GM19397 (cell line): ENCODE data around the gene RAB11FIP3.
"Not testable (repeated sequence)": the region's sequence is repeated elsewhere in the genome, so short reads cannot be mapped to it uniquely, and the experiment has no call there.

Experiments used
- ATAC-seq: cut with Tn5 transposase; IDR thresholded peaks from one replicate; pipeline ENCODE4 v1.9.1; 2021; ENCODE audit warnings: mild to moderate bottlenecking, moderate library complexity; ENCODE audit not compliant: unreplicated experiment

RAB11FIP3 gene, protein sequence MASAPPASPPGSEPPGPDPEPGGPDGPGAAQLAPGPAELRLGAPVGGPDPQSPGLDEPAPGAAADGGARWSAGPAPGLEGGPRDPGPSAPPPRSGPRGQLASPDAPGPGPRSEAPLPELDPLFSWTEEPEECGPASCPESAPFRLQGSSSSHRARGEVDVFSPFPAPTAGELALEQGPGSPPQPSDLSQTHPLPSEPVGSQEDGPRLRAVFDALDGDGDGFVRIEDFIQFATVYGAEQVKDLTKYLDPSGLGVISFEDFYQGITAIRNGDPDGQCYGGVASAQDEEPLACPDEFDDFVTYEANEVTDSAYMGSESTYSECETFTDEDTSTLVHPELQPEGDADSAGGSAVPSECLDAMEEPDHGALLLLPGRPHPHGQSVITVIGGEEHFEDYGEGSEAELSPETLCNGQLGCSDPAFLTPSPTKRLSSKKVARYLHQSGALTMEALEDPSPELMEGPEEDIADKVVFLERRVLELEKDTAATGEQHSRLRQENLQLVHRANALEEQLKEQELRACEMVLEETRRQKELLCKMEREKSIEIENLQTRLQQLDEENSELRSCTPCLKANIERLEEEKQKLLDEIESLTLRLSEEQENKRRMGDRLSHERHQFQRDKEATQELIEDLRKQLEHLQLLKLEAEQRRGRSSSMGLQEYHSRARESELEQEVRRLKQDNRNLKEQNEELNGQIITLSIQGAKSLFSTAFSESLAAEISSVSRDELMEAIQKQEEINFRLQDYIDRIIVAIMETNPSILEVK

DNA sequence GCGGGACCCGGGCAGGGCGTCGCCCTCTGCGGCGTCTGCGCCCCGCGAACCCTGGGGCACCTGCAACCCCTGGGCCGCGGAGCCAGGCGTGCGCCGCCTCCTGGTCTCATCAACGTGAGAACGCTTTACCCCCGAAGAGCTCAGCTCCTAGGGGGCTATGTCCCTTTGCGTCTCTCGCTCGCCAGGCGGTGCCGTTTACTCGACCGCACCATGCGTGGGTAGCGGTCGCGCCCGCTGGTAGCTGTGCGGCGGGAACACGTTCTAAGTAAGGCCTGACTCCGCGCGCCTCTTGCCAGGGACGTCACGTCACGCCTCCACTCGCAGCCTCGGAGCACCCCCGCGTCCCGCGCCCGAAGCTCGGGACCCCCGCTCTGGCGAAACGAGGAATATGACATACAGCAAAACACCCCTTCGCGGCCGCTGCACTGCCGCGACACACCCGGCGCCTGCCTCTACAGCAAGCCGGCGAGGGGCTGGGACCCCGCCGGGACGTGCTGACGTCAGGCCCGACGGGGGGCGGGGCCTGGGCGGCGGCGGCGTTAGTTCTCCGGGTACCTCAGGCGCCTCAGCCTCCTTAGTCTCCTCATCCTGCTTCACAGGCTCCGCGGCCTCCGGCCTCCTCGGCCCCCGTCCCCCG, at the start of gene RAB11FIP3:
RAB11FIP3 (plus strand) TSS at position 568 of the 637 bp plus-strand sequence. CDS start 358 bp downstream, outside the sequence.
- ATAC-seq: peak; percentile 87

DNA sequence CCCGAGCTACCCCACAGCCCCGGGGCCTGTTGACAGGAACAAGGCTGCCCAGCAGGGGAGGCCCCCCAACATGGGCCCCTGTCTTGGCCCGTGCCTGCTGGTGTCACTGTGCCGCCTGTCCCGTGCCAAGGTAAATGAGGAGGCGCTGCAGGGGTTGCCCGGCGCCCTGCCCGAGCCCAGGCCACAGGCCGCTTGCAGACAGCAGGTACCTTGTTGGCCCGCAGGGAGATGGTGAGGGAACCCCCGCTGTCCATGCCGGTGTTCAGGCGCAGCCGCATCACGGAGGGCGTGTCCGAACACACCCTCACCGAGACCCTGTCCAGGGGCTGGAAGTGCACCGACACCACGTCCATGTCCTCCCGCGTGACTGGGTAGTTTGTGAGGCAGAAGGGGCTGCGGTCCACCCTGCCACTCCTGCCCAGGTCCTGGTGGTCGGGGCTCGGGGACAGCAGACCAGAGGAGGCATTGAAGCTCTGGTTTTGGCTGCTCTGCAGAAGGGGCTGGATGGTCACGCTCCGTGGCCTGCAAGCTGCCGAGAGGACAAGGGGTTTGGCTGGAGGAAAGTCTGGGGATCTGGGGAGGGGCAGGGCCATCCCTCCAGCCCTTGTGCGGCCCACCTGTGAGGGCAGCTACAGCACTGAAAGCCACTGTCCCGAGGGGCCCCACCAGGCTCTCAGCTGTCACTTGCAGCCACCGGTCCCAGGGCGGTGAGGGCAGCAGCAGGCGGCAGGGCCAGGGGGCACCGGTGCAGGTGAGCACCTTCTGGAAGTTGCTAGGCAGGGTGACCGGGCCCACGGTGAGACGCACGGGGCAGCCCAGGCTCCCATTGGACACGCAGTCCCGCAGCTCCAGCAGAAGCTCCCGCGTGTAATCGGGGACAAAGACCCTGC, 49.3 kb upstream of the RAB11FIP3 start:
- ATAC-seq: no peak

DNA sequence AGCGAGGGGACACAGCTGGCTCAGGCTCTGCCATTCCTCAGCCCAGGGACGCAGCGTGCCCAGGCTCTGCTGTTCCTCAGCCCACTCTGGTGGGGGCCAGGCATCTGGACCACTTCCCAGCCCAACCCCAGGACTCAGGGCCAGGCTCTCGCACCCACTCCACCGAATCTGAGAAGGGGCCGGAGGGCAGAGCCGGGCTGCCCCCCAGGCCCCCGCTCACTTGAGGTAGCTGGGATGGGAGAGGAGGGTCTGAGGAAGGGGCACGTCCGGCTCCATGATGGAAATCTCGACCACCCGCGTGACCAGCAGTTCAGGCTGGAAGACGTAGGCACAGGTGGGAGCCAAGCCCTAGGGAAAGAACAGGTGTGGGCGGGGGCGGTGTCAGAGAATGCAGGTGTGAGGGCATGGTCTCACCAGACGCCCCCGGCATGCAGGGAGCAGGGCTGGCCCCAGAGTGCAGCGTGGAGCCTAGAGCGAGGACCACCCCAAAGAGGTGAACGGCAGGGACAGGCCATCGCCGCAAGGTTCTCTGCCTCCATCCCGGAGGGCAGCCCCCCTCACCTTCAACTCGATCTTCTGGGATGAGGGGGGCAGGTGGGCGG, 48.5 kb upstream of the RAB11FIP3 start:
- no peak for ATAC-seq

DNA sequence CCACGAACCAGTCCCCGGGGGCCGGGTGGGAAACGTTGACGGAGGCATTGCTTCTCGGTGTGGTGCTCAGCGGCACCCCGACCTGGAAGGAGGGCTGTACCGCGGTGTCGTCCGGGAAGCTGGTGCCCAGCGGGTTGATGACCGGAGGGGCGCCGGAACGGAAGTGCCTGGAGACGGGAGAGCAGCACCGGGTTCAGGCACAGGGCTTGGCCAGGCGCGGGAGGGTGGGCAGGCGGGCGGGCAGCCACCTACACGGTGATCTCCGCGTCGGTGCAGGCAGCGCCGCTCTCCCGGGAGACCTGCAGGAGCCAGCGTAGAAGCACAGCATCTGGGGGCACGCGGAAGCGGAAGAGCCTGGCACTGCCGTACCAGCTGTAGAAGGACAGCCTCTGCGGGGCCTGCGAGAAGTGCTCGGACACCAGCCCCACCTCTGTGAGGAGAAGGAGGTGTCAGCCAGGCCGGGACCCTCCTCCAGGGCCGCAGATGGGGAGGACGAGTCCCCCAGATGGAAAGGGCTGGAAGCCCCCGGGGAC, 48.0 kb upstream of the RAB11FIP3 start:
- ATAC-seq: no peak

DNA sequence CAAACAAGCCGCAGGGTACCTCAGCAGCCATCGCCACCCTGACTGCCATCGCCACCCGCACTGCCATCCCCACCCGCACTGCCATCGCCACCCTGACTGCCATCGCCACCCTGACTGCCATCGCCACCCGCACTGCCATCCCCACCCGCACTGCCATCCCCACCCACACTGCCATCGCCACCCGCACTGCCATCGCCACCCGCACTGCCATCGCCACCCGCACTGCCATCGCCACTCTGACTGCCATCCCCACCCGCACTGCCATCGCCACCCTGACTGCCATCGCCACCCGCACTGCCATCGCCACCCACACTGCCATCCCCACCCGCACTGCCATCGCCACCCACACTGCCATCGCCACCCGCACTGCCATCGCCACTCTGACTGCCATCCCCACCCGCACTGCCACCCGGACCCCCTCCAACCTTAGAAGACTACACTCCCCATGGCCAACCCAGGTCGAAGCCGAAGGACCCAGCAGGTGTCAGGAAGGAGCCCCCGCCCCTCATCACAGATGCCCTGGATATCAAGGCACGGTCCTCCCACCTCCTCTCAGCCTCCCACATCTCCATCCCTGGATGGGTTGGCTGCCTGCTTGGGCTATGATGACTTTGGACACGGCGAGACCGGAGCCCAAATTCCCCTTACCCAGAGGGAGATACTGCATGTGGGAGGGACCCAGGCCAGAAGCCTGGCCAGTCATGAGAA, 47.2 kb upstream of the RAB11FIP3 start:
- ATAC-seq: not testable (repeated sequence)

DNA sequence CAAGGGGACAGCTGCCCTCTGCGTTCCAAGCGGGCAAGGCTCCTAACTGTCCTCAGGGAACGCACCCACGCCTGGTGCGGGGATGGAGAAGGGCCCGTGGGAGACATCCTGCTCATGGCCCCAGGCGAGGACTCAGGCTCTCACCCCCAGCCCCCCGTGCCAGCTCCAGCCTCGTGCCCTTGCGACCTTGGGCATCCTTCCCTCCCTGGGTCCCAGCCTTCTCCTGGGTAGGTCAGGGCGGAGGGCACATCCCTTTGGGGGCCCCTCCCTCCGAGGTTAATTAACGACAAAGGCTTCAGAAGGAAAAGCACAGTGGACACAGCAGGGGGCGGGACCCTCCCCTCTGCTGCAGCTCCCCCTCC, 46.6 kb upstream of the RAB11FIP3 start:
- ATAC-seq: no peak

DNA sequence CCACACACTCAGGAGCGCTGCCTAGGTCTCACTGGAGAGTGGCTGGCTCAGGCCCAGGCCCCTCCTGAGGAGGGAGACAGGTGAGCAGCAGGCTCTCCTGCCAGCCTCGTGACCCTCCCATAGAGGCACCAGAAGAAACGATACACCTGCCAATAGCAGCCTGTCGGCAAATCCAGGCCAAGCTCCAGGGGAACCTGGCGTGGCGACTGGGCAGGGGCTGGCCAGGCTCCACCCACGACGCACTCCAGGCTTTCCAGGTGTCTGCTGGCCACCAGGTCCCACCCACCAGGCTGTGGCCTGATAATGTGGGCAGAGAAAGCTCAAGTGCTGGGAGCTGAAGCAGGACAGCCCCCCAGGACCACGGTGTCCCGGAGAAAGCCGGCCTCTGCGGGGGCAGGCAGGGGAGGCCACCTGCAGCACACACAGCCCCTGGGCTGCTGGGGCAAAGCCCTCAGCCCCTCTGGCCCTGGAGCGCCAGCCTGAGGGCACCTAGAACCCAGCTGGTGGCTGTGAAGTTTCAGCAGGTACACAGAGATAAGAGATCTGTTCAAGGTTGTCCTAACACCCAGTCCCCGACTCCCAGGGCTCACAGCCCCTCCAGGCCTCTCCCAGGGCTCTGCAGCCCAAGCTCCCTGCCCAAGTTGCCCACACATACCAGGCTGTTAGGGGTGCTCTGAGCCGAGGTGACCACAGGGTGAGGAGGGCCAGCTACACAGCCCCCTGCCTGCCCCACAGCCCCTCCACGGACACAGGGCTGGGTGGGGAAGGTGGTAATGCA, 46.1 kb upstream of the RAB11FIP3 start:
- ATAC-seq: no peak

DNA sequence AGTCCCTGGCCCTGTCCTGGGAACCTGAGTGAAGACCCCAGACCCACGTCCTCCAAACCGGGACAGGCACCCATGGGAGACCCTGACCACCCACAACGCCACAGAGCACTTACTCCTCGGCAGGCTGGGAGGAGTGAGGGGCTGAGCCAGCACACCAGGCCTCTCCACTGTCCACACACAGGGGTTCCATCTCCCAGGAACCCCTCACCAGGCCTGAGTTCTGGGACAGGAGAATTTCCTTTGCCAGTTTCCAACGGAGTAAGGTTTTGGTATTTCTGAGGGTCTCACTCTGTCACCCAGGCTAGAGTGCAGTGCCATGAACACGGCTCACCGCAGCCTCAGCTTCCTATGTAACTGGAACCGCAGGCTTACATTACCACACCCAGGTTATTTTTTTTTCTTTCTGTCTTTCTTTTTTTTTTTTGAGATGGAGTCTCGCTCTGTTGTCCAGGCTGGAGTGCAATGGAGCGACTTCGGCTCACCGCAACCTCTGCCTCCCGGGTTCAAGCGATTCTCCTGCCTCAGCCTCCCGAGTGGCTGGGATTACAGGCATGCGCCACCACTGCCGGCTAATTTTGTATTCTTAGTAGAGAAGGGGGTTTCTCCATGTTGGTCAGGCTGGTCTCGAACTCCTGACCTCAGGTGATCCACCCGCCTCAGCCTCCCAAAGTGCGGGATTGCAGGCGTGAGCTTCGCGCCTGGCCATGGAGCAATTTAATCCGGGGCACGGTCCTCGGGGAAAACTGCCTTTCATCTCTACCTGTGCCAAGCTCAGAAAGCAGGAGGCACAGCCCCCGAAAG, 45.3 kb upstream of the RAB11FIP3 start:
- ATAC-seq: no peak

DNA sequence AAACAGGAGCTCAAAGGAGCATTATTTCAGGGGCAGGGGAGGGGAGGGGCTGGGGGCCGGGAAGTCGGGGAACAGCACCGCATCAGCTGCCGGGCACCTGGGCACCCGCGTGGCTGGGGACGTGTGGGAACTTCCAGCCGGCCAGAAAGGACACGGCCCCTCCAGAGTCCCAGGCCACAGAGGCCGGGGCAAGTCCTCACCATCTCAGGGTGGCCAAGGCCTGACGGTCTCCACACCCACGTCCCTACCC, 44.8 kb upstream of the RAB11FIP3 start:
- ATAC-seq: no peak

DNA sequence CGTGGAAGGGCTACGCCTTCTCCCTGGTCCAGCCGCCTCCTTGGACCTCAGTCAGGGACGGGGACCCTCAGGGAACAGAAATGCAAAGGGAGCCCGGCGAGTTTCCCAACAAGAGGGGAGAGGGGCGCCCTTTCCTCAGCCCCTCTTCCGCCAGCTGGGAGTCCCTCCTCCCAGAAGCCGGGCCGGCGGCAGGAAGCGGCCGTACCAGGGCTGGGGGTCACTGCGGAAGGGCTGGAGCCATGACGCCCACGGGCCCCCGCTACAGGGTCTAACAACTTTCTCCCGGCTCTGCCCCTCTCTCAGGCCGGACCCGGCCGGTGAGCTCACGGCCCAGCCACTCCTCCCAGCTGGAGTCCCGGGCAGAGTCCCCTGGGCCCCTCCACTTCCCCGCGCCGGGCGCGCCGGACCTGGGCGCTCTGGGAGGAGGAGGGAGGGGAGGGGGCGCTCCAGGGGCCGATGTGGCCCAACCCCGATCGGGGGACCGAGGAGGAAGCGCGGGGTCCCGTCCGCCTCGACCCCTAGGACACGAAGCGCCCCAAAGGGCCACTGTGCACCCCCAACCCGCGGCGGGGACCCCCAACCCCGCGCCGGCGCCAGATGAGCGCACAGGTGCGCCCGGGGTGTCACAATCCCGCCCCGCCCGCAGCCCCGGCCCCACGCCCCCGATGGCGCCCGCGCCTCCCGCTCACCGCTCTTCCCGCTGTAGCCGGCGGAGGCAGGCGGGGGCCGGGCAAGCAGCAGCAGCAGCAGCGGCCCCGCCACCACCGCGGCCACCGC, 44.2 kb upstream of the RAB11FIP3 start:
- ATAC-seq: peak; percentile 27

DNA sequence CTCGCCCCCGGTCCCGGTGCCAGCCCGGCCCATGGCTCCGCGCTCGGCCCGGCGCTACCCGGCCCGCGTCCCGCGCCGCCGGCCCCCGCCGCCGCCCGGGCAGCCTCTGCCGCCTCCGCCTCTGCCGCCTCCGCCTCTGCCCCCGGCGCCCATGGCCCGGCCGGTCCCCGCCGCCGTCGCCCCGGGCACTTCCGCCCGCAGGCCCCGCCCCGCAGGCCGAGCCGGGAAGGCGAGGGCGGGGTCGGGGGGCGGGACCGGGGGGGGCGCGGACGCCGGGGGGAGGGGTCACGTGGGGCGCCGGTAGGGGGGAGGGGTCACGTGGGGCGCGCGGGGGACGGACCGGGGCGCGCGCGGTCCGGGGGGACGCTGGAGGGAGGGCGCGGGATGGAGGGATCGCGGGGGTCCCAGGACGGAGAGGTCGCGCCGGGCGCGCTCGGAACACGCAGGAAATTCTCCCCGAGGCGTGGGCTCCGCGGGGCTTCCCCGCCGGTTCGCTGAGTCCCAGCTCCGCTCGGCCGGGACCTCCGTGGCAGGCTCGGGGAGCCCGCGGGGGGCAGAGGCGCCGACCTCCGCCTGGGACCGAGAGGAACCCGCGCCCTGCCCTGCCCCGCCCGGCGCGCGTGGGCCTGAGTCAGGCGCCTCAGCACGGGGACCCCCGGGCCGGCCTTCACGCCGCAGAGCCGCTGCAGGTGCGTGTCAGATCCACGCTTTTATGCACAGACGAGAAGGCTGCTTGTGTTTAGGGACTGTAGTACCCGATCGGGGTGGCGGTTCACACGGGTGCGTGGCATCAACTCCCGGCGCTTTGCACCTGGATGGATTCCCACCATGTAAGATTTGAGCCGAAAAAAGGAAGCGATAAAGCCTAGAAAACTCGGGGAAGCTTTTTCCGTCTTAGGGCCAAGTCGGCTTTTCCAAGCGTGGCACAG, 43.4 kb upstream of the RAB11FIP3 start, which contains the start of gene PGAP6:
PGAP6 (minus strand) TSS at position 190 of the 929 bp plus-strand sequence; CDS start at position 33, 157 bp downstream.
- peak; percentile 50 for ATAC-seq

DNA sequence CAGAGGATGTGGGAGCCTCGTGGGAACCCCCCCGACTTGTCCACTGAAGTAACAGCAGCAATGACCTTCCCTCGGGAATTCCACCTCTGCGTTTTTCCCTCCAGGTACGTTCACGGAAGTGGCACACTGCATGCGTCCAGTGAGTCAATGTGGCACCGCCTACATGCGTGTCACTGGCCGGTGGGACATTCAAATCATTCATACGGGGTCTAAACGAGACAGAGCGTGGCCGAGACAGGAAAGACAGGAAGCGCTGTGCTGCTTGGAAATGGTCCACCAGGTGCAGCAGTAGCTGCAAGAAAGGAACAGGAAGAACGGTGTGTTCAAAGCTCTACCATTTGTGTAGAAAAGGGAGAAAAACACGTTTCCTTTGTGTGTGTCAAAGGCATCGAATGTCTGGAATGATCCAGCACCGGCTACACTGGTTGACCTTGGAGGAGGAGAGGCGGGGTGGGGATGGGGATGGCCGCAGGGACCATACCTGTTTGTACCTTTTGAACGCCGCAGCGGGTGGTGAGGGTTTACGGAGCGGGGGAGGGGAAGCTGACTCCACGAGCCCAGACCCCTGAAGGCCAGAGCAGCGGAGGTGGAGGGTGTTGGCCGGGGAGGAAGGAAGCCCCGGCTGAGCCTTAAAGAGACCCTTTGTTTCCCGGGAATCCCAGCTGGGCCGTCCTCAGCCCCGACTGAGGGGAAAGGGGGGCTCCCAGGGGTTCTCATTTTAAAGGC, 42.0 kb upstream of the RAB11FIP3 start:
- ATAC-seq: no peak

DNA sequence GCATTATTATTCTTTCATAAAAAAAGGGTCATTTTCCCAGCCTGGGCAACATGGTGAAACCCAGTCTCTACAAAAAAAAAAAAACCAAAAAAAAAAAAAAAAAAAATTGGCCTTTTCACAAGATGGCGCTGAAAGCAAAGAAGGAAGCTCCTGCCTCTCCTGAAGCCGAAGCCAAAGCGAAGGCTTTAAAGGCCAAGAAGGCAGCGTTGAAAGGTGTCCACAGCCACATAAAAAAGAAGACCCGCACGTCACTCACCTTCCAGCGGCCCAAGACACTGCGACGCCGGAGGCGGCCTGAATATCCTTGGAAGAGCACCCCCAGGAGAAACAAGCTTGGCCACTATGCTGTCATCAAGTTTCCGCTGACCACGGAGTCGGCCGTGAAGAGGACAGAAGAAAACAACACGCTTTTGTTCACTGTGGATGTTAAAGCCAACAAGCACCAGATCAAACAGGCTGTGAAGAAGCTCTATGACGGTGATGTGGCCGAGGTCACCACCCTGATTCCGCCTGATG, 38.8 kb upstream of the RAB11FIP3 start:
- no peak for ATAC-seq

DNA sequence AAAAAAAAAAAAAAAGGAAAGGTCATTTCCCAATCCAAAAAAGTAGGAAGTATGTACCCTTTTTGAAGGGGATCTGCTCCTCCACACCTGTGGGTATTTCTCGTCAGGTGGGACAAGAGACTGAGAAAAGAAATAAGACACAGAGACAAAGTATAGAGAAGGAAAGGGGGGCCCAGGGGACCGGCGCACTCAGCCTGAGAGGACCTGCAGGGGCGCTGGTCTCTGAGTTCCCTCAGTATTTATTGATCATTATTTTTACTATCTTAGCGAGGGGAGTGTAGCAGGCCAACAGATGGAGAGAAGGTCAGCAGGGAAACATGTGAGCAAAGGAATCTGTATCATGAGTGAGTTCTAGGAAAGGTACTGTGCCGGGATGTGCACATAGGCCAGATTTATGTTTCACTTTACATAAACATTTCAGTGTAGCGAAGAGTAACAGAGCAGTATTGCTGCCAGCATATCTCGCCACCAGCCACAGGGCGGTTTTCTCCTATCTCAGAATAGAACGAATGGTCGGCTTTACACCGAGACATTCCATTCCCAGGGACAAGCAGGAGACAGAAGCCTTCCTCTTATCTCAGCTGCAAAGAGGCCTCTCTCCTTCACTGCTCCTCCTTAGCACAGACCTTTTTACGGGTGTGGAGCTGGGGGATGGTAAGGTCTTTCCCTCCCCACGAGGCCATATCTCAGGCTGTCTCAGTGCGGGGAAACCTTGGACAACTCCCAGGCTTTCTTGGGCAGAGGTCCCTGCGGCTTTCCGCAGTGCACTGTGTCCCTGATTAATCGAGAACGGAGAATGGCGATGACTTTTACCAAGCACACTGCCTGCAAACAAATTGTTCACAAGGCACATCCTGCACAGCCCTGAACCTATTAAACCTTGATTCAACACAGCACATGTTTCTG, 37.4 kb upstream of the RAB11FIP3 start:
- ATAC-seq: not testable (repeated sequence)
